Loucy (cell line): ENCODE measurements around the gene GCDH.
A peak's percentile ranks its signal among the peaks of the same experiment; 100 is the strongest.
"Not testable (repeated sequence)": the region's sequence is repeated elsewhere in the genome, so short reads cannot be mapped to it uniquely, and the experiment has no call there.

Source experiments
- H2AFZ ChIP-seq: fragments of 200-600 bp; sonication (generic); 2 replicates; pipeline ENCODE4 v1.6.0; 2016; ENCODE audit warnings: antibody characterized with exemption, mild to moderate bottlenecking, low read length, moderate library complexity
- H3F3A ChIP-seq: fragments of 200-600 bp; 2 replicates; pipeline ENCODE4 v1.6.0; 2016; ENCODE audit warnings: antibody characterized with exemption, low read depth, mild to moderate bottlenecking
- H3K27me3 ChIP-seq: fragments of 200-600 bp; sonication (generic); 2 replicates; pipeline ENCODE4 v1.6.1; 2014; ENCODE audit warnings: low read length, mild to moderate bottlenecking; ENCODE audit not compliant: insufficient read depth, poor library complexity, severe bottlenecking
- H3K36me3 ChIP-seq: fragments of 200-600 bp; sonication (generic); 2 replicates; pipeline ENCODE4 v1.6.1; 2016; ENCODE audit warnings: low read length; ENCODE audit not compliant: insufficient read depth
- H3K4me1 ChIP-seq: fragments of 200-600 bp; sonication (generic); 2 replicates; pipeline ENCODE4 v1.5.1; 2014; ENCODE audit warnings: low read length, mild to moderate bottlenecking; ENCODE audit not compliant: insufficient read depth, poor library complexity, severe bottlenecking
- H3K4me2 ChIP-seq: fragments of 200-600 bp; sonication (generic); 2 replicates; pipeline ENCODE4 v1.6.0; 2014; ENCODE audit warnings: antibody characterized with exemption, low read length, low read depth, mild to moderate bottlenecking; ENCODE audit not compliant: poor library complexity, severe bottlenecking
- H3K4me3 ChIP-seq: fragments of 200-600 bp; sonication (generic); 2 replicates; pipeline ENCODE4 v1.5.1; 2014; ENCODE audit warnings: low read length, mild to moderate bottlenecking, mixed read lengths; ENCODE audit not compliant: poor library complexity, severe bottlenecking
- H3K79me2 ChIP-seq: fragments of 200-600 bp; sonication (generic); 2 replicates; pipeline ENCODE4 v1.6.1; 2014; ENCODE audit warnings: low read length; ENCODE audit not compliant: insufficient read depth
- H3K9ac ChIP-seq: fragments of 200-600 bp; sonication (generic); 2 replicates; pipeline ENCODE4 v1.6.0; 2014; ENCODE audit warnings: mild to moderate bottlenecking, low read depth, low read length, moderate library complexity; ENCODE audit not compliant: poor library complexity, severe bottlenecking
- H3K9me2 ChIP-seq: fragments of 200-600 bp; sonication (generic); replicated peaks from 2 replicates; pipeline ENCODE4 v1.6.1; 2016; ENCODE audit warnings: low read depth, low read length, mixed read lengths
- H3K9me3 ChIP-seq: fragments of 200-600 bp; sonication (generic); 2 replicates; pipeline ENCODE4 v1.6.1; 2014; ENCODE audit warnings: mild to moderate bottlenecking, antibody characterized with exemption, low read length, low read depth; ENCODE audit not compliant: insufficient read depth
- H4K20me1 ChIP-seq: fragments of 200-600 bp; sonication (generic); 2 replicates; pipeline ENCODE4 v1.6.0; 2014; ENCODE audit warnings: antibody characterized with exemption, low read length, mild to moderate bottlenecking; ENCODE audit not compliant: insufficient read depth, poor library complexity, severe bottlenecking
- EZH2phosphoT487 ChIP-seq: fragments of 200-600 bp; IDR thresholded peaks from 2 replicates; pipeline ENCODE4 v1.6.1; 2018; ENCODE audit warnings: antibody characterized with exemption, mild to moderate bottlenecking, moderate library complexity, borderline replicate concordance
- TF ChIP-seq, protein P1 (sequence below): fragments of 200-600 bp; sonication (generic); conservative IDR thresholded peaks from 2 replicates; pipeline ENCODE4 v1.5.1; 2014; ENCODE audit warnings: mild to moderate bottlenecking, antibody characterized with exemption, low read length

GCDH gene

GRCh38 chr19:12886651-12886968 lies 4.3 kb upstream of the GCDH start:
- Histone ChIP-seq H4K20me1 (peaks cover 5% of the 10 kb centered on the region), H3K79me2 (peaks cover 6% of the 10 kb centered on the region), H3K4me3 (no peak overlapping the region), H3K9me3 (peaks cover 5% of the 10 kb centered on the region; the same call in 1 of the 2 replicates), H3K4me2 (no peak overlapping the region), H3K36me3 (no peaks in the 10 kb centered on the region), H3F3A (no peaks in the 10 kb centered on the region), H3K4me1 (no peaks in the 10 kb centered on the region), H3K9ac (no peak overlapping the region), H3K27me3 (no peaks in the 10 kb centered on the region), H3K9me2 (no peaks in the 10 kb centered on the region), H2AFZ (no peak overlapping the region)
- TF ChIP-seq, protein P1, sequence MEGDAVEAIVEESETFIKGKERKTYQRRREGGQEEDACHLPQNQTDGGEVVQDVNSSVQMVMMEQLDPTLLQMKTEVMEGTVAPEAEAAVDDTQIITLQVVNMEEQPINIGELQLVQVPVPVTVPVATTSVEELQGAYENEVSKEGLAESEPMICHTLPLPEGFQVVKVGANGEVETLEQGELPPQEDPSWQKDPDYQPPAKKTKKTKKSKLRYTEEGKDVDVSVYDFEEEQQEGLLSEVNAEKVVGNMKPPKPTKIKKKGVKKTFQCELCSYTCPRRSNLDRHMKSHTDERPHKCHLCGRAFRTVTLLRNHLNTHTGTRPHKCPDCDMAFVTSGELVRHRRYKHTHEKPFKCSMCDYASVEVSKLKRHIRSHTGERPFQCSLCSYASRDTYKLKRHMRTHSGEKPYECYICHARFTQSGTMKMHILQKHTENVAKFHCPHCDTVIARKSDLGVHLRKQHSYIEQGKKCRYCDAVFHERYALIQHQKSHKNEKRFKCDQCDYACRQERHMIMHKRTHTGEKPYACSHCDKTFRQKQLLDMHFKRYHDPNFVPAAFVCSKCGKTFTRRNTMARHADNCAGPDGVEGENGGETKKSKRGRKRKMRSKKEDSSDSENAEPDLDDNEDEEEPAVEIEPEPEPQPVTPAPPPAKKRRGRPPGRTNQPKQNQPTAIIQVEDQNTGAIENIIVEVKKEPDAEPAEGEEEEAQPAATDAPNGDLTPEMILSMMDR: no peak
- TF ChIP-seq EZH2phosphoT487: no peak

GRCh38 chr19:12886969-12887747 lies 3.8 kb upstream of the GCDH start, which contains the start of gene KLF1:
Gene KLF1, minus strand, starts transcription at chr19:12887201. Its CDS starts 61 bp downstream, at chr19:12887140.
- no peaks in the 10 kb centered on the region for H3K9me2 ChIP-seq
- peaks cover 5% of the 10 kb centered on the region for H3K4me1 ChIP-seq
- H3K79me2 ChIP-seq: peaks cover 12% of the 10 kb centered on the region
- H3K9me3 ChIP-seq: peaks cover 5% of the 10 kb centered on the region; the same call in 1 of the 2 replicates
- no peak for TF ChIP-seq EZH2phosphoT487
- TF ChIP-seq, protein P1: no peak
- no peak within 1 kb of the TSS for H2AFZ ChIP-seq
- H4K20me1 ChIP-seq: peaks cover 10% of the 10 kb centered on the region
- no peaks in the 10 kb centered on the region for H3K27me3 ChIP-seq
- no peak within 1 kb of the TSS for H3K4me2 ChIP-seq
- H3K36me3 ChIP-seq: no peaks in the 10 kb centered on the region
- H3K4me3 ChIP-seq: no peak within 1 kb of the TSS
- H3K9ac ChIP-seq: no peak within 1 kb of the TSS
- no peaks in the 10 kb centered on the region for H3F3A ChIP-seq

DNA sequence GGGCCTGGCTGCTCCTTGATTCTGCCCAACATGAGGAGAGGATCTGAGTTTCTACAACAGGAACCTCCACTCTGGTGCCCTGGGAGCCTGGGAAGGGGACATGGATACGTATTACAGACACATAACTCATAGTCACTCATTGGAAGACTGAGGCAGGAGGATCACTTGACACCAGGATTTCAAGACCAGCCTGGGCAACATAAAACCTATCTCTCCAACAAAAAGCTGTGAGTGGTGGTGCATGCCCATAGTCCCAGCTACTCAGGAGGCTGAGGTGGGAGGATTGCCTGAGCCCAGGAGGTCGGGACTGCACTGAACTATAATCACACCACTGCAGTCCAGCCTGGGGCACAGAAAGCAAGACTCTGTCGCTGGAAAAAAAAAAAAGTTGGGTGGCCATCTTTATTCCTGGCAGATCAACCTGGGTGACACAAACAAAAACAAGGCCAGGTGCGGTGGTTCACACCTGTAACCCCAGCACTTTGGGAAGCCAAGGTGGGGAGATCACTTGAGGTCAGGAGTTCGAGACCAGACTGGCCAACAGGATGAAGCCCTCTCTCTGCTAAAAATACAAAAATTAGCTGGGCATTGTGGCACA lies 2.9 kb upstream of the GCDH start:
- Histone ChIP-seq H3F3A (no peaks in the 10 kb centered on the region), H3K79me2 (peaks cover 14% of the 10 kb centered on the region), H3K36me3 (no peaks in the 10 kb centered on the region), H2AFZ (no peak overlapping the region), H3K4me2 (no peak overlapping the region), H3K9ac (no peak overlapping the region), H3K4me3 (no peak overlapping the region), H3K4me1 (peaks cover 6% of the 10 kb centered on the region), H3K27me3 (no peaks in the 10 kb centered on the region), H4K20me1 (peaks cover 10% of the 10 kb centered on the region), H3K9me2 (no peaks in the 10 kb centered on the region), H3K9me3 (peaks cover 5% of the 10 kb centered on the region; the same call in 1 of the 2 replicates)
- TF ChIP-seq, protein P1: no peak
- TF ChIP-seq EZH2phosphoT487: no peak

GRCh38 chr19:12890299-12890786 lies 617 bp upstream of the GCDH start:
- Histone ChIP-seq H3K4me3 (peak overlapping the region; percentile 83), H3K79me2 (peaks cover 19% of the 10 kb centered on the region), H2AFZ (peak overlapping the region; percentile 67; the same call in 1 of the 2 replicates), H3K9ac (peak overlapping the region; percentile 53), H3K4me2 (peak overlapping the region; percentile 74)
- H3K4me1 ChIP-seq, H3K9me3 ChIP-seq, H3F3A ChIP-seq, H4K20me1 ChIP-seq, H3K9me2 ChIP-seq, H3K27me3 ChIP-seq, H3K36me3 ChIP-seq: not testable (repeated sequence)
